Suppressor macrophage (primary cell): ENCODE data around the gene ARID3A.
"Not testable (repeated sequence)": the region's sequence is repeated elsewhere in the genome, so short reads cannot be mapped to it uniquely, and the experiment has no call there.

ENCODE experiments used
- DNase-seq, 4 experiments: peaks; one replicate each; pipeline ENCODE4 v3.0.0-alpha.2; 2020 to 2022
- total RNA-seq, 17 experiments: gene quantifications; one replicate each; lab custom pipeline; 2026; ENCODE audit warnings: mixed read lengths in 6 of 17, inconsistent platforms in 3 of 17; lab: John Stamatoyannopoulos, UW

ARID3A gene, protein sequence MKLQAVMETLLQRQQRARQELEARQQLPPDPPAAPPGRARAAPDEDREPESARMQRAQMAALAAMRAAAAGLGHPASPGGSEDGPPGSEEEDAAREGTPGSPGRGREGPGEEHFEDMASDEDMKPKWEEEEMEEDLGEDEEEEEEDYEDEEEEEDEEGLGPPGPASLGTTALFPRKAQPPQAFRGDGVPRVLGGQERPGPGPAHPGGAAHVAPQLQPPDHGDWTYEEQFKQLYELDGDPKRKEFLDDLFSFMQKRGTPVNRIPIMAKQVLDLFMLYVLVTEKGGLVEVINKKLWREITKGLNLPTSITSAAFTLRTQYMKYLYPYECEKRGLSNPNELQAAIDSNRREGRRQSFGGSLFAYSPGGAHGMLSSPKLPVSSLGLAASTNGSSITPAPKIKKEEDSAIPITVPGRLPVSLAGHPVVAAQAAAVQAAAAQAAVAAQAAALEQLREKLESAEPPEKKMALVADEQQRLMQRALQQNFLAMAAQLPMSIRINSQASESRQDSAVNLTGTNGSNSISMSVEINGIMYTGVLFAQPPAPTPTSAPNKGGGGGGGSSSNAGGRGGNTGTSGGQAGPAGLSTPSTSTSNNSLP
- 24.2 to 82.9 (median 45.5) reads per million in 17 experiments for total RNA-seq

DNA sequence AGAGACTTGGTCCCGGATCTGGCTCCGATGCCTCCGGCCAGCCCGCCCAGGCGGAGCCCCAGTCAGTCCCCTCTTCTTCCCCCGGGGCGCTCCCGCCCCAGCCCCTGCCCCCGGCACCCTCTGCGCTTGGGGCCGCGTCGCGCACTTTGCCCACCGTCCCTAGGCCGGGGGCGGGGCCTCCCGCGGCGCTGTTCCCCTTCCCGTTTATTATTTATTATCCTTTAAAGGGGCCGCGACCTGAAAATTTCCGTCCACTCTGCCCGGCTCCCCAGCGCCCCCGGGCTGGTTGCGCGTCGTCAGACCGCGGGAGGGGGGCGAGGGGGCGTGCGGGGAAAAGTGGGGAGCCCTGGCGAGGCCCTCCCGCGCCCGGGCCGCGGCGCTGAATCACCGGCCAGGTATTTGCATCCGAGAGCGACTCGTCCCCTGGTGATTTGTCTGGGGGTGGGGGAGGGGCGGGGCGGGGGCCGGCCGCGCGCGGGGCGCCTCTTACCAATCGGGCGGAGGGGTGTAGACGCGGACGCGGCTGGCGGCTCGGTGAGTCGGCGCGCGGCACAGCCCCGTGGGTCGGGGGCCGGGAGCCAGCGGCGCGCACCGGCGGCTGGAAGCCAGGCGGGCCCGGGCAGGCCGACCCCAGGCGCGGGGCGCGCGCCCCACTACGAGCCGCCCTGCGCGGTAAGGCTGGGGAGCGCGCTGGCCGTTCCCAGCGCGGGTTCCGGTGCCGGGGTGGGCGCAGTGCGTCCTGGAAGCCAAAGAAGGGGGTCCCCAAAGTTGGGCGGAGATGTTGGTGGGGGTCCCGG lies at the start of gene ARID3A:
ARID3A (plus strand) TSS at position 510 of the 797 bp plus-strand sequence. CDS start 3,494 bp downstream, outside the sequence.
- peak; percentile 87 to 94 (median 91) for DNase-seq

DNA sequence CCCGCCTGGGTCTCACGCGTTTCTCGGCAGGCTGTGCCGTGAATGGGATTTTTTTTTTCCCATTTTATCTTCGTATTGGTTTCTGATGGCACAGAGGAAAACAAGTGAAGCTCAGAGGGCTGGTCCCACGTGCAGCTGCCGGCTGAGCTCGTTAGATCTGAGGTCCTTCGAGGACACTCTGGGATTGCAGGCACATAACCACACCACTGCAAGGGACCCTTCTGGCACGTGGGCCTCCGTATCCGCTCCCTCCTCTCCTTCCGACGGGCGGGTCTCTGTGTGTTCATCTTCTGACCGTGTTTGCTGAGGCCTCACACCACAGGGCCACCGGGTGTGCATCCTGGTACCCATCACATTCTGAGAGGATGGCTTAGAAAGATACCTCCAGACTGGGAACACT lies 49.7 kb upstream of the ARID3A start:
- DNase-seq = no peak

DNA sequence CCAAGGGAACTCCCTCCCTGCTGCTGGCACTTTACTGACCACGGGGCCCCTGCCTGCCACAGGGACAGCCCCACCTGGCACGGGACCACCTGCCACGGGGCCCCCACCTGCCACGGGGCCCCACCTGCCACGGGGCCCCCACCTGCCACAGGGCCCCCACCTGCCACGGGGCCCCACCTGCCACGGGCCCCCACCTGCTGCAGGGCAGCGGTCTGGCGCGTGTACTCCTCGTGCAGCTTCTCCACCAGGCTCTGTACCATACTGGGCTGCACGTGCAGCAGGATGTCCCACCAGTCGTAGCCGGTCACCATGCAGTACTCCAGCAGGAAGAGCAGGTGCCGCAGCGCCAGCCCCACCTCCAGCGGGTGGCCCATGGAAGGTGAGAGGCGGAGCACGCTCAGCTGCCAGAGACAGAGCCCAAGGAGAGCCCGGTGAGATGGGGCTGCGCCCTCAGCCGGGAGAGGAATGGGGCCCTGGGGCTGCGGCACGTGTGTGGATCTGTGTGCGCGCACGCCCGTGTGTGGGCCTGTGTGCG lies 49.0 kb upstream of the ARID3A start:
- no peak for DNase-seq

DNA sequence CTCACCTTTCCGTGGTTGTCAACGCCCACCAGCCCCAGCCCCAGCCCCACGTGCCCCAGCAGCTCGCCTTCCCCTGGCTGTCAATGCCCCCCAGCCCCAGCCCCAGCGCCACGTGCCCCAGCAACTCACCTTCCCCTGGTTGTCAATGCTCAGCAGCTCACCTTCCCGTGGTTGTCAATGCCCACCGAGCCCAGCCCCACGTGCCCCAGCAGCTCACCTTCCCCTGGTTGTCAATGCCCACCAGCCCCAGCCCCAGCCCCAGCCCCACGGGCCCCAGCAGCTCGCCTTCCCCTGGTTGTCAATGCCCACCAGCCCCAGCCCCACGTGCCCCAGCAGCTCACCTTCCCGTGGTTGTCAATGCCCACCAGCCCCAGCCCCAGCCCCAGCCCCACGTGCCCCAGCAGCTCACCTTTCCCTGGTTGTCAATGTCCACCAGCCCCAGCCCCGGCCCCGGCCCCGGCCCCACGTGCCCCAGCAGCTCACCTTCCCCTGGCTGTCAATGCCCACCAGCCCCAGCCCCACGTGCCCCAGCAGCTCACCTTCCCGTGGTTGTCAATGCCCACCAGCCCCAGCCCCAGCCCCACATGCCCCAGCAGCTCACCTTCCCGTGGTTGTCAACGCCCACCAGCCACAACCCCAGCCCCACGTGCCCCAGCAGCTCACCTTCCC lies 47.7 kb upstream of the ARID3A start:
- DNase-seq = not testable (repeated sequence)

DNA sequence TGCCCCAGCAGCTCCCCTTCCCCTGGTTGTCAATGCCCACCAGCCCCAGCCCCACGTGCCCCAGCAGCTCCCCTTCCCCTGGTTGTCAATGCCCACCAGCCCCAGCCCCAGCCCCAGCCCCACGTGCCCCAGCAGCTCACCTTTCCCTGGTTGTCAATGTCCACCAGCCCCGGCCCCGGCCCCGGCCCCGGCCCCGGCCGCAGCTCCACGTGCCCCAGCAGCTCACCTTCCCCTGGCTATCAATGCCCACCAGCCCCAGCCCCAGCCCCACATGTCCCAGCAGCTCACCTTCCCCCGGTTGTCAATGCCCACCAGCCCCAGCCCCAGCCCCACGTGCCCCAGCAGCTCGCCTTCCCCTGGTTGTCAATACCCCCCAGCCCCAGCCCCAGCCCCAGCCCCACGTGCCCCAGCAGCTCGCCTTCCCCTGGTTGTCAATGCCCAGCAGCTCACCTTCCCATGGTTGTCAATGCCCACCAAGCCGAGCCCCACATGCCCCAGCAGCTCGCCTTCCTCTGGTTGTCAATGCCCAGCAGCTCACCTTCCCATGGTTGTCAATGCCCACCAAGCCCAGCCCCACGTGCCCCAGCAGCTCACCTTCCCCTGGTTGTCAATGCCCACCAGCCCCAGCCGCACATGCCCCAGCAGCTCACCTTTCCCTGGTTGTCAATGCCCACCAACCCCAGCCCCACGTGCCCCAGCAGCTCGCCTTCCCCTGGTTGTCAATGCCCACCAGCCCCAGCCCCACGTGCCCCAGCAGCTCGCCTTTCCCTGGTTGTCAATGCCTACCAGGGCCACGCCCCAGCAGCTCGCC lies 46.9 kb upstream of the ARID3A start:
- DNase-seq = not testable (repeated sequence)

DNA sequence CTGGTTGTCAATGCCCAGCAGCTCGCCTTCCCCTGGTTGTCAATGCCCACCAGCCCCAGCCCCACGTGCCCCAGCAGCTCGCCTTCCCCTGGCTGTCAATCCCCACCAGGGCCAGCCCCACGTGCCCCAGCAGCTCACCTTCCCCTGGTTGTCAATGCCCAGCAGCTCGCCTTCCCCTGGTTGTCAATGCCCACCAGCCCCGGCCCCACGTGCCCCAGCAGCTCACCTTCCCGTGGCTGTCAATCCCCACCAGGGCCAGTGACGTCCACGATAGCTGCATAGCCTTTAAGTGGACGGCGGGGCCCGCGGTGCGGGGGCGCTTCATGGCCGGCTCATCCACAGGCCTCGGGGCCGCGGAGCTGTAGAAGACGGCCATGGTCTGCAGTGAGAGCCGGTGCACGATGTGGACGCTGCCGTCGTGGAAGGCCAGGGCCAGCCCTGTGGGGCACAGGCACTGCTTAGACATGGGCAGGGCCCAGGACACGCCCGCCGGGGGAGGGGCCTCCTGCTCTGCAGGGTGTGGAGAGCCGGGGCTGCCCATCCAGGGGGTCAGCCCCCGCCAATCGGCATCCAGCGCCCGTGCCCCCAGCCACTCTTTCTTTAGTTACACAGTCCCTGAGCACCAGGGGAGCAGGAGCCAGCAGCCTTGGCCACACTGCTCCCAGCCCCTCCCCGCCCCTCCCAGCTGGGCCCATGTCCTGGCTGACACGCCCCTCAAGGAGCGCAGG lies 46.0 kb upstream of the ARID3A start:
- DNase-seq = no peak

DNA sequence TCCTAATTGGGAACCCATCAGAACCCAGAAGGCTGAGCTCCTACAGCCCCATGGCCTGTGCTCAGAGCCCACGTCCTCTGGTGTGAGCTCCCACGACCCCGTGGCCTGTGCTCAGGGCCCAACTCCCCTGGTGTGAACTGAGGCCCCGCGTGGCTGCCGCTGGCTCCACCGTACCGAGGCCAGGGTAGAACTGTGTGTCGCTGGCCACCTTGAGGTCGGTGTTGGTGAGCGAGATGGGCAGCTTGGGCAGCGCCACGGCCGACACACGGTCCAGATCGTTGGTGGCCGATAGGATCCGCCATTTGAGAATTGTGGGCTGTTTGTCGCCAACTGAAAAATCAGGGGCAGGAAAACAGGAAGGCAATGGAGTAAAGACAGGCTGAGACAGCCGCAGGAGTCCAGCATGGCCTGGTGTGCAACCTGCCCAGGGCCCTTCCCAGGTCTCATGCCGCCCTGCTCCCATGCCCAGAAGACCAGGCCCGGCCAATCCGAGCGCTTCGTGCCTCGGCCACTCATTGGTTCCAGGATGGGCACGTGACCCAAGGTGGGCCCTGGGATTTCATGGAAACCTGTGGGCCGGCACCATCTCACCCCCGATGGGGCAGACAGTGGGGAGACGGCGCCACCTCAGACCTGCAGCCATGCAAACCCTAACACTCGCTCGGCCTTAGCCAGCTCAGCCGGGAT lies 44.3 kb upstream of the ARID3A start:
- DNase-seq = no peak

DNA sequence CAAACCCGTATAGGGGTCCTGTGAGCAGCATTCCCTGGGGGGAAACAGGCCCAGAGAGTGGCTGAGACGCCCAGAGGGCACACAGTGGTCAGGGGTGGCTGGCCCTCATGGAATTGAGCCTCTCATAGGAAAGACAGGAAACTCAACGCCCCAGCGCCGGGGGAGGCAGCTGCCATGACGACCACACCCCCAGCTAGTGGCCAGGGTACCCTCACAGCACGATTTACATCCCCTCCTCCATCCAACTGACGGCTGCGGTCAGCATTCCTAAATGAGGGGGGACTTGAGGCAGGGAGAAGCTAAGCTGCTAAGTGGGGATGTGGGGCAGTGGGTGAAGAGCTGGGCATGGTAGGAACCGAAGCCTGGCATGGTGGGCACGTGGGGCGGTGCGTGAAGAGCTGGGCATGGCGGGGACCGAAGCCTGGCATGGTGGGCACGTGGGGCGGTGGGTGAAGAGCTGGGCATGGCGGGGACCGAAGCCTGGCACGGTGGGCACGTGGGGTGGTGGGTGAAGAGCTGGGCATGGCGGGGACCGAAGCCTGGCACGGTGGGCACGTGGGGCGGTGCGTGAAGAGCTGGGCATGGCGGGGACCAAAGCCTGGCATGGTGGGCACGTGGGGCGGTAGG lies 42.9 kb upstream of the ARID3A start:
- no peak for DNase-seq

DNA sequence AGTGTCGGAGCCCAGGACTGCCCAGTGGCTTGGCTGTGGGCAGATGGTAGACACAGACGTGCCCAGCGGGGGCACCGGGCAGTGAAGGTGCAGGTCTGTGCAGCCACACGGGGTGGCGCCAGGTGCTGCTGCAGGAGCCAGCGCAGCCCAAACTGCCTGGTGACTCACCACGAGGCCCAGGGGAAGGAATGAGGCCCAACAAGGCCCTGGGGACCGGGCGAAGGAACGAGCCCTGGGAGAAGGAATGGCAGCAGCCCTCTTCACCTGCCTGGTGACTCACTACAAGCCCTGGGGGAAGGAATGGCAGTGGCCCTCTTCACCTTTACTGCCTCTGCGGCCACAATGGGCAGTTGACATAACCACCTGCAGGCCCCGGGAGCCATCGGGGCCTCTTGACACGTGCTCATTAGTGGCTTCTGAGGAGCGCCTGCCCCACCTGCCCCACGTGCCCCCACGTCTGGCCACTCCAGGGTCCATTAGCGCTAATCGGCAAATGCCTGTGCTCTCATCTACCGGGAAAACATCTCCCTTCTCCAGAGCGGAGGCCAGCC lies 42.1 kb upstream of the ARID3A start:
- no peak for DNase-seq

DNA sequence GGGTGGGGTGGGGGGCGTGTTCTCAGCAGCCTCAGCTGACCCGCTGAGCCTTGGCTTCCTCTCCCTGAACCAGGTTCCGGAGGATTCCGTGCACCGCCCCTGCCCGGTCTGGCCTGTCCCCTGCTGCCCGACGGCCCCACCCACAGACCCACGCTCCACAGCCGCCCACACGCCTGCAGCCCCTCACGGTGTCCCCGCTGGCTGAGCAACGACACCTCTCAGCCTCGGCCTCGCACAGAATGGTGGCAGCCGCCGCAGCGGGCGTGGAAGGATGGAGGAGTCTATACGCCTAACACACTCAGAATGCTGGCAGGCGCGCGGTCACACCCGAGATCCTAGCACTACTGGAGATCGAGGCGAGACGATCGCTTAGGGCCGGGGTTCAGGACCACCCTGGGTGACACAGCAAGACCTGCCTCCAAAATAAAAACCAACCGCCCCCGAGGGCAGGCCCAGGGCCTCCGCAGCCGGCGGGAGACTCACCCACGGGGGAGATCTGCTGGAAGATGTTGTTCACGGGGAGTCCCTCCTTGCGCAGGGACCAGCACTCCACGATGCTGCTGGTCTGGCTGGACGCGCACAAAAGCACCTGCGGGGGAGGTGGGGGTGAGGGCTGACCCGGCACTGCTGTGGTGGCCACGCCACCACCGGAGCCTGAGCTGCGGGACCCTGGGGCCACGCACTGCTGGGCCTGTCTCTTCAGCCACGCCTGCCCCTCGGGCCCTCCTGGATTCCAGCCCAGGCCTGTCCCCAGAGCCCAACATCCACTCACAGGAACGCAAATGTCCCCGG lies 41.2 kb upstream of the ARID3A start:
- no peak for DNase-seq

DNA sequence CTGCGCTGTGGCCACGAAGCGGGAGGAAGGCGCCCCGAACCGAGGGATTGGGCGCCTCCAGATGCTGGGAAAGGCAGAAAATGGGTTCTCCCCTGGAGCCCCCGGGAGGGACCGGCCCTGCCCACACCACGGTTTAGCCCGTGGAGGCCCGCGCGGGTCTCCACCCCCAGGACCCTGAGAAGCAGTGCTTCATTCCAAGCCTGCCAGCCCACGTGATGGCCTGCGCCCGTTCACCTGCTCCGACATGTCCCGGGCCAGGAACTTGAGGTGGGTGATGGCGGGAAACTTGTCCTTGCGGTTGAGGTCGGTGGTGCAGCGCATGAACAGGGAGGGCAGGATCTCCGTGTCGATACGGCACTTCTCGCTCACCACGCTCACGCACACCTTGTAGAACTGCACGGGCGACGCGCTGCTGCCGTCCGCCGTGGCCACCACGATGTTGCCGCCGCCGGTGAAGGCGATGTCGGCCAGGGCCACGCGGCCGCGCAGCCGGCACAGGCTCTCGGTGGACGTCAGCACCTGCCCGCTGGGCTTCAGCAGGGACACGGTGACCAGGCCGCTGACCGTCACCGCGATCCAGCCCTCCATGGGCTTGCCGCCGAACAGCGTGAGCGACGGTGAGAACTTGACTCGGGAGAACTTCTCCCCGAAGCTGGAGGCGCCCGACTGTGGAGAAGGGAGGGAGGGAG lies 40.2 kb upstream of the ARID3A start:
- no peak for DNase-seq

DNA sequence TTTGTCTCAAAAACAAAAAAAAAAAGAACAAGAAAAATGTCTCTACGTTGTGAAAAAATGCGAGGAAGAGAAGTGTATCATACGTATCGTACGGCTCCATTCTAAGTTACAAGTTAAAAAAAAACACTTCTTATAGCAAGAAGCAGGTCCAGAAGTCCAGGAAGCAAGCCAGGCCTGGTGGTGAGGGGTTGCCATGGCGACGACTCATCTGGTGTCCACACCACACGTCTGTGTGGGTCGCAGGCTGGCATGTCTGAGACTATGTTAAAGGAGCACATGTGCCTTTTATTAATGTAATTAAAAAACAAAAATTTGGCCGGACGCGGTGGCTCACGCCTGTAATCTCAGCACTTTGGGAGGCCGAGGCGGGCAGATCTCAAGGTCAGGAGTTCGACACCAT lies 38.8 kb upstream of the ARID3A start:
- DNase-seq = peak in 3 of 4 experiments; percentile 26 to 44 (median 27)

DNA sequence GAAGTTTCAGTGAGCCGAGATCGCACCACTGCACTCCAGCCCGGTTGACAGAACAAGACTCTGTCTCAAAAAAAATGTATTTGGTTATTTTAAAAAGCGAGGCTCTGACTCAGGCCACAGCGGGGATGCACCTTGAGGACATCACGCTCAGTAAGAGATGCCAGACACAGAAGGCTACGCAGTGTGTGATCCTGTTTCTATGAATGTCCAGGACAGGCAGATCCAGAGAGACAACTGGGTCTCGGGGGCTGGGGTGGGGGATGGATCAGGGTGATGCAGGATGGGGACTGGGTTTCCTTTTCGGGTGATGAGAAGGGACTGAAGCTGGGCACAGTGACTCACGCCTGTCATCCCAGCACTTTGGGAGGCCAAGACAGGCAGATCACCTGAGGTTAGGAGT lies 38.2 kb upstream of the ARID3A start:
- DNase-seq = no peak

DNA sequence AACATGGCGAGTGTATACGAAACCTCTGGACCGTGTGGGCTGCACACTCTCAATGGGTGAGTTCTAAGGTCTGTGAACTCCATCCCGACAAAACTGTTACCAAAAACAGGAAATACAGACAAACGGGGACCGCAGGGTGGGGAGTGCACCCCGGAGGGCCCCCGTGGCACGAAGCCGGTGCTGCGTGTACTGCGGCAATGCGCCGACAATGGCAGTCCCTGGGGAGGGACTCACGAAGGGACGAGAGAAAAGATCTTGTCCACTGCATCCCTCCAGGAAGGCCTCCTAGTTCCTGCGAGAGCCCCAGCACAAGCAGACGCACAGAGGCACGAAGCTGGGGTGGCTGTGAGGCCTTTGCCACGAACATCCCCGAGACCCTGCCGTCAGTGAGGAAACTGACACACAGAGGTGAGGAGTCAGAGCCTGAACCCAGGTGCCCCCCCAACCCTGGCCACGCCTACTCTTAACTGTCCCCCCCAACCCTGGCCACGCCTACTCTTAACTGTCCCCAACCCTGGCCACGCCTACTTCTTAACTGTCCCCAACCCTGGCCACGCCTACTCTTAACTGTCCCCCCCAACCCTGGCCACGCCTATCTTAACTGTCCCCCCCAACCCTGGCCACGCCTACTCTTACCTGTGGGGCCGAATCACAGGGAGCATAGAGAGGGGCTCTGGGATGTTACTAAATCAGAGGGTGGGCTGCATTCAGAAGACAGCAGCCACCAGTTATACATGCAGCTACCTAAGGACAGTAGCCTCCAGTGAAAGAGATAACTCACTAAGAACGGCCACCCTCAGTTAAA lies 37.1 kb upstream of the ARID3A start:
- no peak for DNase-seq

DNA sequence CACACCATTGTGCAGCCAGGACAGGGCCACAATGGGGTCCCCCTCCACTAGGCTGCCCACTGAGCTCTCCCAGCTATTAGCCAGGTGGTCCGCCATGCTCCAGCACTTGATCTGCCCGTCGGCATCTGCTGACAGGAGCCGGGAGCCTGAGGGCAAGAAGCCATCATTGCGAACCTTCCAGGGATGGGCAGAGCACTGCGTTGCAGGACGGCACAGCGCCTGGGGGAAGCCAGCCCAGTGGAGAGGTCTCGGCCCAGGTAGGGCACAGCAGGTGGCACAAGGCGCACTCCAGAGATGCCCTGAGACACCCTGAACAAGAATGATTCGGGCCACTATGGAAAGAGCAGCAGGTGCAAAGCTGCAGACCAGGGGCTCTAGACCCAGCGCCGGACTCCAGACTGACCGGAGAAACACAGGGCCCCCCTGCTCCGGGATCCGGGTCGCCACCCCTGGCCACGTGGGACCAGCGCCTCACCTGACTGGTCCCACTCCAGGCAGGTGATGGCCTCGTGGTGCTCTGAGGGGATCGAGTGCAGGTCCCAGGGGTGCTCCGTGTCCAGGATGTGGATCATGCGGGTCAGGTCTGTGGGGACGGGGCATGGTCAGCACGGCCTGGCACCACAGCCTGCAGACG lies 36.1 kb upstream of the ARID3A start:
- DNase-seq = no peak

DNA sequence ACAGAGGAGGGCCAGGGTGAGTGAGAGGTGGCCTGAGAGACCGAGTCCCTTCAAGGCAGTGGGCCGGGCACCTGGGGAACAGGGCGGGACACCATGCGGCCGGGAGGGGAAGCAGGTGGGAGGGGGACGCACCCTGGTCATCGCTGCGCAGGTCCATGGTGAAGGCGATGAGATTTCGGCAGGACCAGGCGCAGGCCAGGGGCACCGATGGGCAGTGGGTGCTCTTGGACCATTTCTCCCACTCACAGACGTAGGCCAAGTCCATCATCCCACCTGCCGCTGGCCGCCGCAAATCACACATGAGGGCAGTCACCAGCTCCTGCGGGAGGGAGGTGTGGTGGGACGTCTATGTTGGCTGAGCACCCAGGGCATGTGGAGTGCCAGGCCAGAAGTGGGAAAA lies 35.0 kb upstream of the ARID3A start:
- no peak for DNase-seq
